ENCODE results near the gene SLC35A2.

Gene SLC35A2

GRCh38 chrX:48899078-48899410 is 12.4 kb downstream of the SLC35A2 start:
- no peak for TF ChIP-seq CTCF (conservative IDR thresholded peaks at IDR 0.05)
- H3K27ac ChIP-seq = peak overlapping the region; percentile 74; the same call in 1 of the 2 replicates

GRCh38 chrX:48897625-48898306 is 13.7 kb downstream of the SLC35A2 start, which contains the start of the genes PQBP1 and TIMM17B:
Gene PQBP1, plus strand, starts transcription at chrX:48897930. Its CDS starts 580 bp downstream, at chrX:48898510.
Gene TIMM17B, minus strand, starts transcription at chrX:48897768. Its CDS starts 19 bp downstream, at chrX:48897749.
- peak within 1 kb of the TSS; percentile 74 for H3K27ac ChIP-seq
- TF ChIP-seq CTCF (conservative IDR thresholded peaks at IDR 0.05) = no peak

- no peak for TF ChIP-seq CTCF (conservative IDR thresholded peaks at IDR 0.05)
- H3K27ac ChIP-seq = peak overlapping the region; percentile 74
These were observed 14.3 kb downstream of the SLC35A2 start for GRCh38 chrX:48897157-48897624.

GRCh38 chrX:48896611-48897011 is 14.8 kb downstream of the SLC35A2 start:
- H3K27ac ChIP-seq = peak overlapping the region; percentile 74
- no peak for TF ChIP-seq CTCF (conservative IDR thresholded peaks at IDR 0.05)

- H3K27ac ChIP-seq = no peak overlapping the region
- no peak for TF ChIP-seq CTCF (conservative IDR thresholded peaks at IDR 0.05)
These were observed 16.6 kb downstream of the SLC35A2 start for GRCh38 chrX:48894891-48895290.

GRCh38 chrX:48893556-48894348 is 17.7 kb downstream of the SLC35A2 start:
- TF ChIP-seq CTCF (conservative IDR thresholded peaks at IDR 0.05) = no peak
- H3K27ac ChIP-seq = no peak overlapping the region

- no peak for TF ChIP-seq CTCF (conservative IDR thresholded peaks at IDR 0.05)
- no peak overlapping the region for H3K27ac ChIP-seq
These were observed 18.6 kb downstream of the SLC35A2 start for GRCh38 chrX:48892896-48893295.
